HEK293 (cell line): ENCODE results near the gene ZSCAN20.
A peak's percentile ranks its signal among the peaks of the same experiment; 100 is the strongest.

Source experiments
- CTCF ChIA-PET: fragments of 350-600 bp; formaldehyde crosslinking; extraction: SDS; loops from one replicate; lab custom pipeline; 2021; ENCODE audit warnings: antibody characterized with exemption; lab: Yijun Ruan, JAX
- POLR2A ChIA-PET: fragments of 300-600 bp; formaldehyde crosslinking; extraction: SDS; loops from one replicate; lab custom pipeline; 2020; ENCODE audit warnings: antibody characterized with exemption, inconsistent platforms; lab: Yijun Ruan, JAX
- H3K27ac ChIP-seq: fragments of 200-500 bp; sonication (Bioruptor generic); 2 replicates; pipeline ENCODE4 v1.5.1; 2014; ENCODE audit warnings: low read depth, low read length, control low read depth, inconsistent platforms; ENCODE audit errors: extremely low read depth
- H3K36me3 ChIP-seq, 2 experiments: fragments of 200-500 bp in 1 of 2; sonication (Bioruptor generic) in 1 of 2; 1 replicate in 1 of 2; 2 replicates in 1 of 2; pipeline ENCODE4 v1.5.1; 2014 to 2017; ENCODE audit warnings: inconsistent platforms in 2 of 2, low read length in 2 of 2; ENCODE audit not compliant: control insufficient read depth in 2 of 2, insufficient read depth in 1 of 2
- H3K4me1 ChIP-seq: fragments of 200-500 bp; sonication (Bioruptor generic); 2 replicates; pipeline ENCODE4 v1.5.1; 2014; ENCODE audit warnings: mild to moderate bottlenecking, low read length, inconsistent platforms; ENCODE audit not compliant: control insufficient read depth, insufficient read depth
- H3K4me3 ChIP-seq: 2 replicates; pipeline ENCODE4 v1.5.1; 2011; ENCODE audit warnings: low read depth, mild to moderate bottlenecking, control low read depth, low read length, moderate library complexity
- H3K9me3 ChIP-seq: fragments of 200-500 bp; sonication (Bioruptor generic); 2 replicates; pipeline ENCODE4 v1.5.1; 2014; ENCODE audit warnings: low read depth, low read length, inconsistent platforms; ENCODE audit not compliant: control insufficient read depth, insufficient read depth
- EGR2 ChIP-seq: fragments of 450-650 bp; formaldehyde crosslinking; IDR thresholded peaks from 2 replicates; pipeline ENCODE4 v1.5.1; 2016; ENCODE audit warnings: low read depth, missing biosample characterization, missing genetic modification characterization
- RBAK ChIP-seq: fragments of 450-650 bp; formaldehyde crosslinking; IDR thresholded peaks from 2 replicates; pipeline ENCODE4 v1.5.1; 2016; ENCODE audit warnings: missing biosample characterization, missing genetic modification characterization
- TRIM28 ChIP-seq: IDR thresholded peaks from 2 replicates; pipeline ENCODE4 v1.6.1; 2011; ENCODE audit warnings: low read length, control low read depth, borderline replicate concordance
- YY2 ChIP-seq: fragments of 450-650 bp; formaldehyde crosslinking; IDR thresholded peaks from 2 replicates; pipeline ENCODE4 v1.5.1; 2016; ENCODE audit warnings: missing biosample characterization, missing genetic modification characterization
- ZBTB17 ChIP-seq: fragments of 450-650 bp; formaldehyde crosslinking; IDR thresholded peaks from 2 replicates; pipeline ENCODE4 v1.5.1; 2016; ENCODE audit warnings: missing biosample characterization, missing genetic modification characterization
- ZBTB7A ChIP-seq: fragments of 450-650 bp; formaldehyde crosslinking; IDR thresholded peaks from 2 replicates; pipeline ENCODE4 v1.5.1; 2016; ENCODE audit warnings: low read depth, missing biosample characterization, missing genetic modification characterization
- ZFP37 ChIP-seq: fragments of 450-650 bp; formaldehyde crosslinking; IDR thresholded peaks from 2 replicates; pipeline ENCODE4 v1.5.1; 2016; ENCODE audit warnings: missing biosample characterization, missing genetic modification characterization
- ZIC2 ChIP-seq: fragments of 450-650 bp; formaldehyde crosslinking; IDR thresholded peaks from 2 replicates; pipeline ENCODE4 v1.5.1; 2016; ENCODE audit warnings: missing biosample characterization, missing genetic modification characterization
- ZNF146 ChIP-seq: fragments of 450-650 bp; formaldehyde crosslinking; IDR thresholded peaks from 2 replicates; pipeline ENCODE4 v1.5.1; 2016; ENCODE audit warnings: missing biosample characterization, missing genetic modification characterization
- ZNF174 ChIP-seq: fragments of 450-650 bp; formaldehyde crosslinking; IDR thresholded peaks from 2 replicates; pipeline ENCODE4 v1.5.0; 2017; ENCODE audit warnings: missing biosample characterization, mild to moderate bottlenecking, missing genetic modification characterization
- ZNF221 ChIP-seq: fragments of 450-650 bp; formaldehyde crosslinking; IDR thresholded peaks from 2 replicates; pipeline ENCODE4 v1.5.1; 2017; ENCODE audit warnings: missing biosample characterization, missing genetic modification characterization, borderline replicate concordance
- ZNF398 ChIP-seq: fragments of 450-650 bp; formaldehyde crosslinking; IDR thresholded peaks from 2 replicates; pipeline ENCODE4 v1.5.1; 2017; ENCODE audit warnings: missing biosample characterization, missing genetic modification characterization
- ZNF416 ChIP-seq: fragments of 450-650 bp; formaldehyde crosslinking; IDR thresholded peaks from 2 replicates; pipeline ENCODE4 v1.5.1; 2016; ENCODE audit warnings: missing biosample characterization, missing genetic modification characterization
- ZNF48 ChIP-seq: fragments of 450-650 bp; formaldehyde crosslinking; IDR thresholded peaks from 2 replicates; pipeline ENCODE4 v1.5.1; 2016; ENCODE audit warnings: missing biosample characterization, missing genetic modification characterization
- ZNF518A ChIP-seq: fragments of 450-650 bp; formaldehyde crosslinking; conservative IDR thresholded peaks from 2 replicates; pipeline ENCODE4 v1.5.1; 2016; ENCODE audit warnings: low read depth, missing biosample characterization, missing genetic modification characterization
- ZNF544 ChIP-seq: fragments of 450-650 bp; formaldehyde crosslinking; IDR thresholded peaks from 2 replicates; pipeline ENCODE4 v1.5.0; 2017; ENCODE audit warnings: missing biosample characterization, missing genetic modification characterization
- ZNF560 ChIP-seq: fragments of 450-650 bp; formaldehyde crosslinking; IDR thresholded peaks from 2 replicates; pipeline ENCODE4 v1.5.1; 2017; ENCODE audit warnings: missing biosample characterization, missing genetic modification characterization, borderline replicate concordance
- ZNF596 ChIP-seq: fragments of 450-650 bp; IDR thresholded peaks from 2 replicates; pipeline ENCODE4 v1.5.0; 2018; ENCODE audit warnings: missing biosample characterization, mild to moderate bottlenecking, missing genetic modification characterization, moderate library complexity
- ZNF629 ChIP-seq: fragments of 450-650 bp; formaldehyde crosslinking; IDR thresholded peaks from 2 replicates; pipeline ENCODE4 v1.5.1; 2017; ENCODE audit warnings: missing biosample characterization, missing genetic modification characterization
- ZNF658 ChIP-seq: fragments of 450-650 bp; formaldehyde crosslinking; IDR thresholded peaks from 2 replicates; pipeline ENCODE4; 2016; ENCODE audit warnings: missing biosample characterization, missing genetic modification characterization
- ZNF707 ChIP-seq: fragments of 450-650 bp; formaldehyde crosslinking; IDR thresholded peaks from 2 replicates; pipeline ENCODE4 v1.5.1; 2016; ENCODE audit warnings: missing biosample characterization, missing genetic modification characterization
- TF ChIP-seq, protein P1 (sequence below): fragments of 450-650 bp; formaldehyde crosslinking; IDR thresholded peaks from 2 replicates; pipeline ENCODE4 v1.5.1; 2016; ENCODE audit warnings: missing biosample characterization, missing genetic modification characterization

ZSCAN20 gene

DNA sequence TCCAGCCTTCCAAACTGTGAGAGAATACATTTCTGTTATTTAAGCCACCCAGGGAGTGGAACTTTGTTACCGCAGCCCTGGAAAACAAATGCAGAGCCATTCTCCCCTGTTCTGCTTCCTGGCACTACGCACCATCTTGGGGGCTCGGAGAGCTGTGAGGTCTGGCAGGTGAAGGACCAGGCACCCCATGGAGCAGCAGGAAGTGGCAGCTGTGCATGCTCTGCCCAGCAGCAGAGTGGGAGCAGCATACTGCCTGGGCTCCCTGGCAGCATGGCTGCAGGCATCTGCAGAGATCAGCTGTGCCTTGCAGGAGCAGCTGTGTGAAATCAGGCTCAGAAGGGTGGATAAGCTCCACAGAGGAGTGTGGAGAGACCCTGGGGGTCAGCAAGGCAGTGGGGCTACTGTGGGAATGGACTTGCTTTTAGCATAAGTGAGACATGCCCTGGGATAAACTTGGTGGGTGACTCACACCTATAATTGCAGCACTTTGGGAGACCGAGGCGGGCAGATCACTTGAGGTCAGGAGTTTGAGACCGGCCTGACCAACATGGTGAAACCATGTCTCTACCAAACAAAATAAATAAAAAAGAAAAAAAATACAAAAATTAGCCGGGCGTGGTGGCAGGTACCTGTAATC, 17.7 kb upstream of the ZSCAN20 start:
- TF ChIP-seq EGR2 (tag by site-specific recombination) (no peak), ZIC2 (tag by site-specific recombination) (peak; percentile 54), ZNF658 (tag by site-specific recombination) (no peak), ZNF416 (tag by site-specific recombination) (no peak)
- CTCF ChIA-PET = interaction anchor here (0.6 to 2.9 kb wide), 17 partner anchors 10 to 997 kb away, joined by 3 to 30 read pairs (median 6); partner anchors contain the start of genes A3GALT2 and ZSCAN20
- Histone ChIP-seq H3K4me1 (no peaks in the 10 kb centered on the region), H3K4me3 (no peak overlapping the region), H3K9me3 (no peaks in the 10 kb centered on the region), H3K27ac (no peak overlapping the region), H3K36me3 (no peaks in the 10 kb centered on the region)
- POLR2A ChIA-PET = interaction anchor here (1.0 kb wide), 1 partner anchor 23 kb away, joined by 3 read pairs; no protein-coding TSS in a partner anchor

GRCh38 chr1:33455539-33456501, 16.6 kb upstream of the ZSCAN20 start:
- ChIA-PET POLR2A (interaction anchor here (0.6 to 1.0 kb wide), 4 partner anchors 15 to 113 kb away, joined by 3 to 8 read pairs (median 4); no protein-coding TSS in a partner anchor), CTCF (interaction anchor here (0.6 to 2.9 kb wide), 44 partner anchors 10 to 998 kb away, joined by 3 to 30 read pairs (median 4); partner anchors contain the start of genes A3GALT2 and ZSCAN20)
- H3K4me1 ChIP-seq = no peaks in the 10 kb centered on the region
- TF ChIP-seq ZNF221 (no peak), ZNF398 (peak; percentile 25; the same call in 1 of the 2 replicates), YY2 (tag by site-specific recombination) (no peak), TRIM28 (0 out of 2 replicates have a peak, but pooled peaks have one; percentile 56), ZNF629 (0 out of 2 replicates have a peak, but pooled peaks have one; percentile 17), ZNF596 (peak; percentile 96), ZNF174 (tag by site-specific recombination) (no peak), ZNF560 (tag by site-specific recombination) (no peak), ZFP37 (tag by site-specific recombination) (no peak), ZNF544 (no peak), ZBTB17 (peak; percentile 68), ZNF146 (tag by site-specific recombination) (no peak), ZNF707 (no peak), ZBTB7A (tag by site-specific recombination) (no peak), ZNF518A (tag by site-specific recombination) (no peak), RBAK (no peak; the same call in 1 of the 2 replicates), ZNF48 (tag by site-specific recombination) (no peak)
- TF ChIP-seq, protein P1, sequence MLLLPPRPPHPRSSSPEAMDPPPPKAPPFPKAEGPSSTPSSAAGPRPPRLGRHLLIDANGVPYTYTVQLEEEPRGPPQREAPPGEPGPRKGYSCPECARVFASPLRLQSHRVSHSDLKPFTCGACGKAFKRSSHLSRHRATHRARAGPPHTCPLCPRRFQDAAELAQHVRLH (tag by site-specific recombination) = 0 out of 2 replicates have a peak, but pooled peaks have one; percentile 44

More at GRCh38 chr1:33455539-33456501, 16.6 kb upstream of the ZSCAN20 start:
- no peaks in the 10 kb centered on the region for H3K36me3 ChIP-seq
- no peak overlapping the region for H3K4me3 ChIP-seq
- no peak overlapping the region for H3K27ac ChIP-seq
- H3K9me3 ChIP-seq = no peaks in the 10 kb centered on the region
